ENCODE measurements around the gene CENPS.

CENPS gene

GRCh38 chr1:10489291-10490055 lies 59.2 kb downstream of the CENPS start:
- Histone ChIP-seq H3K4me3 (ENCODE audit: low read depth in 1 of 2, low read length in 1 of 2) (no peak overlapping the region), H3K4me1 (ENCODE audit: control insufficient read depth in 1 of 2, insufficient read depth in 1 of 2, low read depth in 1 of 2, low read length in 1 of 2) (peaks cover 4 to 6% of the 10 kb centered on the region in 2 experiments), H3K27me3 (no peaks in the 10 kb centered on the region), H3K27ac (no peak overlapping the region), H3K36me3 (no peaks in the 10 kb centered on the region), H3K9me3 (no peaks in the 10 kb centered on the region)
- TF ChIP-seq, protein P1, sequence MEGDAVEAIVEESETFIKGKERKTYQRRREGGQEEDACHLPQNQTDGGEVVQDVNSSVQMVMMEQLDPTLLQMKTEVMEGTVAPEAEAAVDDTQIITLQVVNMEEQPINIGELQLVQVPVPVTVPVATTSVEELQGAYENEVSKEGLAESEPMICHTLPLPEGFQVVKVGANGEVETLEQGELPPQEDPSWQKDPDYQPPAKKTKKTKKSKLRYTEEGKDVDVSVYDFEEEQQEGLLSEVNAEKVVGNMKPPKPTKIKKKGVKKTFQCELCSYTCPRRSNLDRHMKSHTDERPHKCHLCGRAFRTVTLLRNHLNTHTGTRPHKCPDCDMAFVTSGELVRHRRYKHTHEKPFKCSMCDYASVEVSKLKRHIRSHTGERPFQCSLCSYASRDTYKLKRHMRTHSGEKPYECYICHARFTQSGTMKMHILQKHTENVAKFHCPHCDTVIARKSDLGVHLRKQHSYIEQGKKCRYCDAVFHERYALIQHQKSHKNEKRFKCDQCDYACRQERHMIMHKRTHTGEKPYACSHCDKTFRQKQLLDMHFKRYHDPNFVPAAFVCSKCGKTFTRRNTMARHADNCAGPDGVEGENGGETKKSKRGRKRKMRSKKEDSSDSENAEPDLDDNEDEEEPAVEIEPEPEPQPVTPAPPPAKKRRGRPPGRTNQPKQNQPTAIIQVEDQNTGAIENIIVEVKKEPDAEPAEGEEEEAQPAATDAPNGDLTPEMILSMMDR (IDR thresholded peaks at IDR 0.05) = no peak

DNA sequence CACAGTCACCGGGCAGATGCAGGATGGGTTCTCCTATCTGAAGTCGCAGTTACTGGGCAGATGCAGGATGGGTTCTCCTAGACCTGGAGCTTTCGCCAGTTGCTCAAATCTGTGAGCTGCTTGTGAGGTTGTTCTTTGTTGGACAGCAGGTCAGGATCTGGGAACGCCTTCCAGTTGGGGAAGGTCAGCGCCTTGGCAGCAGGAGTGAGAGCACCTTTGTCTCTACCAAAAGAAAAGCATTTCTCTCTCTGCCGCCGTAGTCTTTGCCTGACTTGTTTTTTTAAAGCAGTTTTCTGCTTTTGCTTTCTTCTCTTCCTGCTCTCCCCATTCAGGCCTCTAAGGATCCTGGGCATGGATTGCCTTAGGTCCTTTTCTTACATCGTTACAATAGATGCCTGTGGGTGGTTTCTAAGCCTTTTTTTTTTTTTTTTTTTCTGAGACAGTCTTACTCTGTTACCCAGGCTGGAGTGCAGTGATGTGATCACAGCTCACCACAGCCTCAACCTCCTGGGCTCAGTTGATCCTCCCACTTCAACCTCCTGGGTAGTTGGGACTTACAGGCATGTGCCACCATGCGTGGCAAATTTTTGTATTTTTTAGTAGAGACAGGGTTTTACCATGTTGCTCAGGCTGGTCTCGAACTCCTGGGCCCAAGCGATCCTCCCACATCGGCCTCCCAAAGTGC lies 60.2 kb downstream of the CENPS start:
- TF ChIP-seq, protein P1 (IDR thresholded peaks at IDR 0.05) = no peak
- H3K4me1 ChIP-seq (ENCODE audit: control insufficient read depth in 1 of 2, insufficient read depth in 1 of 2, low read depth in 1 of 2, low read length in 1 of 2) = peaks cover 4 to 11% of the 10 kb centered on the region in 2 experiments
- H3K9me3 ChIP-seq = no peaks in the 10 kb centered on the region
- H3K27me3 ChIP-seq = no peaks in the 10 kb centered on the region
- no peaks in the 10 kb centered on the region for H3K36me3 ChIP-seq
- no peak overlapping the region for H3K4me3 ChIP-seq (ENCODE audit: low read depth in 1 of 2, low read length in 1 of 2)
- H3K27ac ChIP-seq = no peak overlapping the region
